IPS-NIHi7 (cell line): ENCODE measurements around the gene ADCK2.
"Not testable (repeated sequence)": the region's sequence is repeated elsewhere in the genome, so short reads cannot be mapped to it uniquely, and the experiment has no call there.

Experiments used
- DNase-seq: peaks from one replicate; pipeline ENCODE4 v3.0.0; 2012; ENCODE audit warnings: mixed read lengths; ENCODE audit errors: extremely low spot score

The ADCK2 gene

GRCh38 chr7:140645166-140645900, 27.4 kb upstream of the ADCK2 start:
- DNase-seq: peak; percentile 72

GRCh38 chr7:140646931-140647647, 25.7 kb upstream of the ADCK2 start:
- DNase-seq: peak; percentile 86

GRCh38 chr7:140649556-140650205, 23.1 kb upstream of the ADCK2 start:
- DNase-seq: no peak

DNA sequence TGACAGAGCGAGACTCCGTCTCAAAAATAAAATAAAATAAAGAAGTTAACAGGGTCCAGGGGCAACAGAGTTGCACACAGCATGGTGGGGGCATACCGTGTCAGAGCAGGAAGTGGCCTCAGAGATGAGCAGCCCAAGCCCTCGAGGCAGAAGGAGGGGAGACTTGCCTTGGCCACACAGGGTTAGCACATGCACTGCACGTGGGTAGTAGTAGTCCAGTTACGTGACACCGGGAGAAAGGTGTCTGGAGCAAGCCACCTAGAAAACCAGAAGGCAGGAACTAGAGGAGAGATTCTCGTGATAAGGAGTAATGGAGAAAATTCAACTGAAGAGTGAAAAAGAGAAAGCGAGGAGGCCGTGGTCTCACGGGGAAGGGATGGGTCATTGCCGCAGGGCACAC, 22.4 kb upstream of the ADCK2 start:
- DNase-seq: no peak

- DNase-seq: peak; percentile 84
These were observed 19.2 kb upstream of the ADCK2 start for GRCh38 chr7:140653319-140654108.

GRCh38 chr7:140654109-140654387, 18.7 kb upstream of the ADCK2 start:
- DNase-seq: no peak

DNA sequence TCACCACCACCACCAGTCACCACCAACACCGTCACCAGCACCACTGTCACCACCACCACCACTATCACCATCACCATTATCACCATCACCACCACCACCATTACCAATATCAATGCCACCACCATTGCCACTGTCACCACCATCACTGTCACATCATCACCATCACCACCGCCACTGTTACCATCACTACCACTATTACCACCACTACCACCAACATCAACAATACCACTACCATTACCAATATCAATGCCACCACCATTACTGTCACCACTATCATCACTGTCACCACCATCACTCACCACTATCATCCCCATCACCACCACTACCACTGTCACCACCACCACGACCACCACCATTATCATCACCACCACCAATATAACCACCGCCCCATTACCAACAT, 18.1 kb upstream of the ADCK2 start:
- no peak for DNase-seq

GRCh38 chr7:140655511-140656408, 17.0 kb upstream of the ADCK2 start:
- DNase-seq: no peak

GRCh38 chr7:140656548-140657515, 15.9 kb upstream of the ADCK2 start:
- DNase-seq: no peak

GRCh38 chr7:140657891-140658290, 14.9 kb upstream of the ADCK2 start:
- no peak for DNase-seq

DNA sequence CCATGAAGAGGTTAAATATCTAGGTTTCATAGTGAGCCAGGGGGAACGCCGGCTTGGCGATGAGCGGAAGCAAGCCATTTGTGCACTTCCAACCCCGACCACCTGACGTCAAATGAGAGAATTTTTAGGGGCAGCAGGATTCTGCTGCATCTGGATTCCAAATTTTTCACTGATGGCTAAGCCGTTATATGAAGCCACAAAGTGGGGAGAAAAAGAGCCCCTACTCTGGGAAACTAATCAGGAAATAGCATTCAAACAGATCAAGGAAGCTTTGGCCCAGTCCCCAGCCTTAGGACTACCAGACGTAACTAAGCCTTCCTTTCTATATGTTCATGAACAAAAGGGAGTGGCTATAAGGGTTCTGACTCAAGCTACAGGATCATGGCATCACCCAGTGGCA, 12.9 kb upstream of the ADCK2 start:
- no peak for DNase-seq

GRCh38 chr7:140661124-140661523, 11.6 kb upstream of the ADCK2 start:
- no peak for DNase-seq

GRCh38 chr7:140662938-140663337, 9.8 kb upstream of the ADCK2 start:
- not testable (repeated sequence) for DNase-seq

DNA sequence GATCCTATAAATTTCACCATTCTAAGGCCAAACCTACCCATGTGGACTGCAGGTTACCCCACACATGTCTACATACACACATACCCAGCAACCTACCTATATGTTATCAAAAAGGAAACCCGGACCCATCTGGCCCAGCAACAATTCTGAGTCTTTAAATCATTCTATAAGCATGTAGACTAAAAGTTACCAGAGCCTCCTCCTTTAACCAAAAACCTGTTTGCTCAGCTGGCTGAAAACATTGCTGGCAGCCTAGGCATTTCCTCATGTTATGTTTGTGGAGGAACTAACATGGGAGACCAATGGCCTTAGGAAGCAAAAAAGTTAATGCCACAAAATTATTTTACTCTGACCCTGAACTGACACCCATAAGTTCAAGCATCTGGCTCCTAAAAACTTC, 5.3 kb upstream of the ADCK2 start:
- DNase-seq: no peak

- no peak for DNase-seq
These were observed 4.1 kb upstream of the ADCK2 start for GRCh38 chr7:140668641-140669040.

DNA sequence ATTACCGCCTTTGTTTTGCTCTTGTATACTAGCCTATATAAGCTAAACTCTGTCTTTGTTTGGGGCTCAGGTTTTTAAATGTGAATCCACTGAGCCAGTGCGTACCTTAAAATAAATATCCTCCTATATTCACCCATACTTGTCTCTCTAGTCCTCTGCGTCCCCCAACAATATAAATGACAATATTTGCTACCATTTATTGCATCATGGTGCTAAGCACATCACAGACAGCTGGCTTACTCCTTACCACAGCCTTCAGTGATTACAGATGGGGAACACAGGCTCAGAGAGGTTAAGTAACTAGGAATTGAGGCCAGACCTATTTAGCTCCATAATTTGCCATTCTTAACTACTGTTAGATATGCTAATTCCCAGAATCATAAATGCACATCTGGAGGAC, 3.4 kb upstream of the ADCK2 start:
- no peak for DNase-seq

- DNase-seq: not testable (repeated sequence)
These were observed 2.9 kb upstream of the ADCK2 start for GRCh38 chr7:140669862-140670261.

DNA sequence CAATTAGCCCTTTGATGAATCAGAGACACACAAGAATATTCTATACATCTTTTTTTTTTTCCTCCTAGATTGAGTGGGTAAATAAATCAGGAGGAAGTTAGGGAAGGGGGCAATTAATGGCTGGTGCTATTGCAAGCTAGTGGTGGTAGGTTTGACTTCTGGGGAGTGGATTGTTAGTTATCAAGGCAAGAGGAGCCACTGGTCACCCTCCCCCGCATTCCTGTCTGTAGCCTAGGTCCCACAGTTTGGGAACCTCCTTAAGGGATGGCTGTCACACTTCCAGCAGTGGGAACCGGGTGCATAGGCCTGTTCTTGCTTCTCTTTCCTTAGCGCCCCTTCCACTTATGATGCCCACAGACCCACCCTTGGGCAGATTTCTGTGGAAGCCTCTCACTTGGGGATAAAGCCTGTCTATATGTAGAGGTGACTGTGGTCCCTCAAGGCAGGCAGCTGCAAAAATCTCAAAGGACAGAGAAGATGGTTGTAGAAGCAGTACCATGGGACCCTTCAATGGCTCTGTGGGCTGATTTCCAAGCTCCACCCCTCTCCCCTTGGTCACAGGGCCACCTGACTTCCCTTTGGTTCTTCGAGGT, 2.3 kb upstream of the ADCK2 start:
- no peak for DNase-seq

DNA sequence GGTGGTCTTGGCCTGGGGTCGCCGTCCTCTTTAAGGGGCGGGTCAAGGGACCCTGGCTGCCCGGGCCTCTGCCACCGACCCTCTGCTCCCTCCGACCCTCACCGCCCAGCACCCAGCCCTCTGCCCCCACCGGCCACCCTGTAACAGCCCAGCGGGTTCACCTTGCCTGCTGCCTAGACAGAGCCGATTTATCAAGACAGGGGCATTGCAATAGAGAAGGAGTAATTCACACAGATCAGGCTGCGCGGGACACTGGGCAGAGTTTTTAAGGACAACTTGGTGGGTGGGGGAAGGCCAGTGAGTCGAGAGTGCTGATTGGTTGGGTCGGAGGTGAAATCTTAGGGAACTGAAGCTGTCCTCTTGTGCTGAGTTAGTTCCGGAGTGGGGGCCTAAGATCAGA, 779 bp upstream of the ADCK2 start:
- DNase-seq: no peak
